HEK293T (cell line): Measurements from ENCODE around the gene ZNF850.
"Not testable (repeated sequence)": the region's sequence is repeated elsewhere in the genome, so short reads cannot be mapped to it uniquely, and the experiment has no call there.

Experiments used
- CTCF ChIA-PET: fragments of 350-600 bp; formaldehyde crosslinking; extraction: SDS; loops from one replicate; lab custom pipeline; 2021; ENCODE audit warnings: antibody characterized with exemption, inconsistent platforms; lab: Yijun Ruan, JAX
- POLR2A ChIA-PET: fragments of 350-600 bp; formaldehyde crosslinking; extraction: SDS; loops from one replicate; lab custom pipeline; 2020; ENCODE audit warnings: antibody characterized with exemption, inconsistent platforms; lab: Yijun Ruan, JAX
- DNase-seq: peaks from one replicate; pipeline ENCODE4 v3.0.0; 2012; ENCODE audit warnings: mixed read lengths; ENCODE audit errors: extremely low spot score
- ARNT ChIP-seq: fragments of 450-650 bp; IDR thresholded peaks from 2 replicates; pipeline ENCODE4 v1.6.1; 2017; ENCODE audit warnings: mild to moderate bottlenecking
- BHLHE40 ChIP-seq: fragments of 450-650 bp; IDR thresholded peaks from 2 replicates; pipeline ENCODE4 v1.6.1; 2016; ENCODE audit warnings: mild to moderate bottlenecking, moderate library complexity, borderline replicate concordance
- CTBP1 ChIP-seq: fragments of 450-650 bp; IDR thresholded peaks from 2 replicates; pipeline ENCODE4 v1.6.1; 2016; ENCODE audit warnings: borderline replicate concordance
- ELF4 ChIP-seq: fragments of 450-650 bp; IDR thresholded peaks from 2 replicates; pipeline ENCODE4 v1.6.1; 2017; ENCODE audit warnings: antibody characterized with exemption
- FOXA1 ChIP-seq: fragments of 450-650 bp; IDR thresholded peaks from 2 replicates; pipeline ENCODE4 v1.6.1; 2016; ENCODE audit warnings: mild to moderate bottlenecking
- FOXK2 ChIP-seq: fragments of 450-650 bp; IDR thresholded peaks from 2 replicates; pipeline ENCODE4 v1.6.1; 2016; ENCODE audit warnings: mild to moderate bottlenecking
- FOXM1 ChIP-seq: fragments of 450-650 bp; IDR thresholded peaks from 2 replicates; pipeline ENCODE4 v1.6.1; 2017; ENCODE audit warnings: mild to moderate bottlenecking, borderline replicate concordance
- HDGF ChIP-seq: fragments of 450-650 bp; IDR thresholded peaks from 2 replicates; pipeline ENCODE4 v1.6.1; 2017; ENCODE audit warnings: antibody characterized with exemption, borderline replicate concordance
- L3MBTL2 ChIP-seq: fragments of 450-650 bp; conservative IDR thresholded peaks from 2 replicates; pipeline ENCODE4 v1.6.1; 2016; ENCODE audit warnings: mild to moderate bottlenecking
- LEF1 ChIP-seq: fragments of 450-650 bp; IDR thresholded peaks from 2 replicates; pipeline ENCODE4 v1.6.1; 2017; ENCODE audit warnings: mild to moderate bottlenecking, borderline replicate concordance
- NFRKB ChIP-seq: fragments of 450-650 bp; IDR thresholded peaks from 2 replicates; pipeline ENCODE4 v1.6.1; 2016; ENCODE audit warnings: mild to moderate bottlenecking, moderate library complexity
- SP1 ChIP-seq: fragments of 450-650 bp; IDR thresholded peaks from 2 replicates; pipeline ENCODE4 v1.6.1; 2017
- SUZ12 ChIP-seq: fragments of 450-650 bp; IDR thresholded peaks from 2 replicates; pipeline ENCODE4 v1.6.1; 2016; ENCODE audit warnings: mild to moderate bottlenecking
- TARDBP ChIP-seq: fragments of 450-650 bp; IDR thresholded peaks from 2 replicates; pipeline ENCODE4 v1.6.1; 2016
- ZNF384 ChIP-seq: fragments of 450-650 bp; IDR thresholded peaks from 2 replicates; pipeline ENCODE4 v1.6.1; 2016
- TF ChIP-seq, protein P1 (sequence below): fragments of 450-650 bp; IDR thresholded peaks from 2 replicates; pipeline ENCODE4 v1.6.1; 2016

The ZNF850 gene

DNA sequence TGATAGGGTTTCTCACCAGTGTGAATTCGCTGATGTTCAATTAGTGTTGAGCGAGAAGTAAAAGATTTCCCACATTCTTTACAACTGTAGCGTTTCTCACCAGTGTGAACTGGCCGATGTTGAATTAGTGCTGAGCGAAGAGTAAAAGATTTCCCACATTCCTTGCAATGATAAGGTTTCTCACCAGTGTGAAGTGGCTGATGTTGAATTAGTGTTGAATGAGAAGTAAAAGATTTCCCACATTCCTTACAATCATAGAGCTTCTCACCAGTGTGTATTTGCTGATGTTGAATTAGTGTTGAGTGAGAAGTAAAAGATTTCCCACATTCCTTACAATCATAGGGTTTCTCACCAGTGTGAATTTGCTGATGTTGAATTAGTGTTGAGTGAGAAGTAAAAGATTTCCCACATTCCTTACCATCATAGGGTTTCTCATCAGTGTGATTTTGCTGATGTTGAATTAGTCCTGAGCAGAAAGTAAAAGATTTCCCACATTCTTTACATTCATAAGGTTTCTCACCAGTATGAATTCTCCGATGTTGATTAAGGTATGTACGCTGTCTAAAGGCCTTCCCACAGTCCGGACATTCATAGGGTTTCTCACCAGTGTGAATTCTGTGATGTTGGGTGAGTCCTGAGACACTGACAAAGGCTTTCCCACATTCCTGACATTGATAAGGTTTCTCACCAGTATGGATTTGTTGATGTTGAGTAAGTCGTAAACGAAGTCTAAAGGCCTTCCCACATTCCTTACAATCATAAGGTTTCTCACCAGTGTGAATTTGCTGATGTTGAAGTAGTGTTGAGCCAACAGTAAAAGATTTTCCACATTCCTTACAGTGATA lies 24.0 kb downstream of the ZNF850 start:
- DNase-seq, result no peak
- CTCF ChIA-PET, result no interaction called here
- no peak for TF ChIP-seq TARDBP
- no peak for TF ChIP-seq FOXM1
- TF ChIP-seq CTBP1, result no peak
- no peak for TF ChIP-seq ZNF384
- TF ChIP-seq FOXK2, result no peak
- no peak for TF ChIP-seq L3MBTL2
- no peak for TF ChIP-seq SP1
- TF ChIP-seq FOXA1, result no peak
- no peak for TF ChIP-seq ARNT
- TF ChIP-seq, protein P1, sequence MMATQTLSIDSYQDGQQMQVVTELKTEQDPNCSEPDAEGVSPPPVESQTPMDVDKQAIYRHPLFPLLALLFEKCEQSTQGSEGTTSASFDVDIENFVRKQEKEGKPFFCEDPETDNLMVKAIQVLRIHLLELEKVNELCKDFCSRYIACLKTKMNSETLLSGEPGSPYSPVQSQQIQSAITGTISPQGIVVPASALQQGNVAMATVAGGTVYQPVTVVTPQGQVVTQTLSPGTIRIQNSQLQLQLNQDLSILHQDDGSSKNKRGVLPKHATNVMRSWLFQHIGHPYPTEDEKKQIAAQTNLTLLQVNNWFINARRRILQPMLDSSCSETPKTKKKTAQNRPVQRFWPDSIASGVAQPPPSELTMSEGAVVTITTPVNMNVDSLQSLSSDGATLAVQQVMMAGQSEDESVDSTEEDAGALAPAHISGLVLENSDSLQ, result no peak
- no peak for TF ChIP-seq SUZ12
- POLR2A ChIA-PET, result no interaction called here

DNA sequence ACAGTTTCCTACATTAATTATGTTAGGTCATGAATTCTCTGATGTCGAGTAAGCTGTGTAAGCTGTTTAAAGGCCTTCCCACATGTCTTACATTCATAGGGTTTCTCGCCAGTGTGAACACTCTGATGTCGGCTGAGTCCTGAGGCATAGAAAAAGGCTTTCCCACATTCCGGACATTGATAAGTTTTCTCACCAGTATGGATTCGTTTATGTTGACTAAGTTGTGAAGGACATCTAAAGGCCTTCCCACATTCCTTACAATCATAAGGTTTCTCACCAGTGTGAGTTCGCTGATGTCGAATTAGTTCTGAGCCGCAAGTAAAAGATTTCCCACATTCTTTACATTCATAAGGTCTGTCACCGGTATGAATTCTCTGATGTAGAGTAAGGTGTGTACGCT lies 24.9 kb downstream of the ZNF850 start:
- ChIA-PET POLR2A (no interaction called here), CTCF (no interaction called here)
- TF ChIP-seq FOXM1, result no peak
- TF ChIP-seq L3MBTL2, result no peak
- TF ChIP-seq ELF4, result no peak
- no peak for TF ChIP-seq ARNT
- no peak for TF ChIP-seq FOXA1
- TF ChIP-seq NFRKB, result no peak
- TF ChIP-seq FOXK2, result no peak
- TF ChIP-seq TARDBP, result no peak
- TF ChIP-seq ZNF384, result no peak
- no peak for TF ChIP-seq SP1
- TF ChIP-seq CTBP1, result no peak
- no peak for TF ChIP-seq LEF1
- TF ChIP-seq SUZ12, result no peak
- TF ChIP-seq, protein P1, result no peak
- no peak for DNase-seq

DNA sequence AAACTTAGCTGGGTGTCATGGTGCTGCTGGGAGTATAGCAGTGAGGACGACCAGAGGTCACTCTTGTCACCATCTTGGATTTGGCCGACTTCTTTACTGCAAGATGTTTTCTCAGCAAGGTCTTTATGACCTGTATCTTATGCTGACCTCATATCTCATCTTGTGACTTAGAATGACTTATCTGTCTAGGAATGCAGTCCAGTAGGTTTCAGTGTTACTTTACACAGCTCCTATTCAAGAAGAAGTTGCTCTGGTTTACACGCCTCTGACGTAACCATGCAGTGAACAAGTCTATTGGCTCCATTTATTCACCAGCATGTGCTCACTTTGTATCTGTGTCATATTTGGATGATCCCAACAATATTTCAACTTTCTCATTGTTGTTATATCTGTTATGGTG lies 26.7 kb downstream of the ZNF850 start:
- POLR2A ChIA-PET, result no interaction called here
- CTCF ChIA-PET, result no interaction called here
- no peak for DNase-seq
- TF ChIP-seq ELF4, result no peak
- TF ChIP-seq FOXA1, result no peak
- no peak for TF ChIP-seq BHLHE40
- no peak for TF ChIP-seq LEF1
- TF ChIP-seq NFRKB, result no peak
- TF ChIP-seq FOXK2, result no peak
- no peak for TF ChIP-seq SP1
- no peak for TF ChIP-seq ARNT
- TF ChIP-seq TARDBP, result no peak
- no peak for TF ChIP-seq SUZ12
- TF ChIP-seq, protein P1, result no peak
- TF ChIP-seq L3MBTL2, result no peak

DNA sequence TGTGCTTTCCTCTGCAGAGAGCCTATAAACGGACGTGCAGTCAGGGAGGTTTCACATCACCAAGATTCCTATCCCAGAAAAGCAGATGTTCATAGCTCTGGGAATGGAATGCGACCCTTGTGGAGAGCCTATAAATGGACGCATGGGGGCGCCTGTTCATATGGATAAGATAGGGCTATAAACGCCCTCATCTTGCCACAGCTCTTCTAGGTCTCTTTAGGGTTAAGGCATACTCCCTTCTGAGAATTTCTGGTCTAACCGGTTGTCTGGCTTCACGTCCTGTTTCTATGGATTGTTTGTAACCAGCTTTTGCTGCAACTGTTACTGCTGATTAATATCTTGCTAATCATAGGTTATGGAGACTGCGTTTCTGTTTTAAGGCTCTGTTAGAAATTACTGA lies 36.4 kb downstream of the ZNF850 start:
- CTCF ChIA-PET, POLR2A ChIA-PET, DNase-seq: not testable (repeated sequence)

DNA sequence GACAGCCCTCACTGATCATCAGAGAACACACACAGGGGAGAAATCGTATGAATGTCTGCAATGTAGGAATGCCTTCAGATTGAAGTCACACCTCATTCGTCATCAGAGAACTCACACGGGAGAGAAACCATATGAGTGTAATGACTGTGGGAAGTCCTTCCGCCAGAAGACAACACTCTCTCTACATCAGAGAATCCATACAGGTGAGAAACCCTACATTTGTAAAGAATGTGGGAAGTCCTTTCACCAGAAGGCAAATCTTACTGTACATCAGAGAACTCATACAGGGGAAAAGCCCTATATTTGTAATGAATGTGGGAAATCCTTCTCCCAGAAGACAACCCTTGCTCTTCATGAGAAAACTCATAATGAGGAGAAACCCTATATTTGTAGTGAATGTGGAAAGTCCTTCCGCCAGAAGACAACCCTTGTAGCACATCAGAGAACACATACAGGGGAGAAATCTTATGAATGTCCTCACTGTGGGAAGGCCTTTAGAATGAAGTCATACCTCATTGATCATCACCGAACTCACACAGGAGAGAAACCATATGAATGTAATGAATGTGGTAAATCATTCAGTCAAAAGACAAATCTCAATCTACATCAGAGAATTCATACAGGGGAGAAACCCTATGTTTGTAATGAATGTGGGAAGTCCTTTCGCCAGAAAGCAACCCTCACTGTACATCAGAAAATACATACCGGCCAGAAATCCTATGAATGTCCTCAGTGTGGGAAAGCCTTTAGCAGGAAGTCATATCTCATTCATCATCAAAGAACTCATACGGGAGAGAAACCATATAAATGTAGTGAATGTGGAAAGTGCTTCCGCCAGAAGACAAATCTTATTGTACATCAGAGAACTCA lies 52.7 kb downstream of the ZNF850 start:
- TF ChIP-seq L3MBTL2 (no peak), FOXM1 (no peak), SP1 (no peak), ARNT (no peak), LEF1 (no peak), ZNF384 (no peak), FOXK2 (no peak), TARDBP (no peak), HDGF (no peak), BHLHE40 (no peak), CTBP1 (no peak), ELF4 (no peak), FOXA1 (no peak), NFRKB (no peak), SUZ12 (no peak)
- TF ChIP-seq, protein P1, result no peak
- no peak for DNase-seq
- POLR2A ChIA-PET, result no interaction called here
- CTCF ChIA-PET, result no interaction called here
